NCI-H2196 (cell line): ENCODE results near the gene IDUA.
"Not testable (repeated sequence)": the region's sequence is repeated elsewhere in the genome, so short reads cannot be mapped to it uniquely, and the experiment has no call there.

Experiments
- DNase-seq: peaks from one replicate; lab custom pipeline; 2025; ENCODE audit not compliant: unreplicated experiment; lab: John Stamatoyannopoulos, UW

The IDUA gene

GRCh38 chr4:1043162-1043561 is 56.3 kb downstream of the IDUA start:
- no peak for DNase-seq

GRCh38 chr4:1043651-1044468 is 57.0 kb downstream of the IDUA start:
- no peak for DNase-seq

GRCh38 chr4:1044469-1045192 is 57.8 kb downstream of the IDUA start:
- no peak for DNase-seq

GRCh38 chr4:1045193-1045594 is 58.4 kb downstream of the IDUA start:
- no peak for DNase-seq

GRCh38 chr4:1045595-1046201 is 58.9 kb downstream of the IDUA start:
- DNase-seq = no peak

GRCh38 chr4:1046581-1047011 is 59.8 kb downstream of the IDUA start:
- peak; percentile 66 for DNase-seq

- no peak for DNase-seq
Observed at GRCh38 chr4:1047106-1047975, 60.5 kb downstream of the IDUA start.

- no peak for DNase-seq
Observed at GRCh38 chr4:1047976-1048772, 61.3 kb downstream of the IDUA start.

GRCh38 chr4:1048773-1049590 is 62.1 kb downstream of the IDUA start:
- no peak for DNase-seq

GRCh38 chr4:1049591-1049905 is 62.7 kb downstream of the IDUA start:
- no peak for DNase-seq

- no peak for DNase-seq
Observed at GRCh38 chr4:1050486-1051213, 63.8 kb downstream of the IDUA start.

- DNase-seq = no peak
Observed at GRCh38 chr4:1051472-1051871, 64.6 kb downstream of the IDUA start.

GRCh38 chr4:1052231-1052671 is 65.4 kb downstream of the IDUA start:
- no peak for DNase-seq

GRCh38 chr4:1053080-1053661 is 66.3 kb downstream of the IDUA start:
- no peak for DNase-seq

- DNase-seq = not testable (repeated sequence)
Observed at GRCh38 chr4:1053891-1054290, 67.0 kb downstream of the IDUA start.
